DMS 273 treated with DMSO at 0.1 percent for 48 hours (cell line): ENCODE data around the gene LIN7C.

Experiments used
- DNase-seq: peaks from one replicate; lab custom pipeline; 2025; lab: John Stamatoyannopoulos, UW

Gene LIN7C

GRCh38 chr11:27507557-27508322 is 1.2 kb upstream of the LIN7C start:
- DNase-seq, result no peak

GRCh38 chr11:27505781-27506180 is 788 bp downstream of the LIN7C start:
- DNase-seq, result no peak

GRCh38 chr11:27504205-27504604 is 2.4 kb downstream of the LIN7C start:
- DNase-seq, result no peak

- no peak for DNase-seq
Observed at GRCh38 chr11:27501100-27501499, 5.5 kb downstream of the LIN7C start.

- DNase-seq, result no peak
Observed at GRCh38 chr11:27497911-27498310, 8.7 kb downstream of the LIN7C start.

- DNase-seq, result no peak
Observed at GRCh38 chr11:27497284-27497866, 9.2 kb downstream of the LIN7C start.

GRCh38 chr11:27496461-27496860 is 10.1 kb downstream of the LIN7C start:
- DNase-seq, result no peak

GRCh38 chr11:27495710-27496300 is 10.8 kb downstream of the LIN7C start:
- no peak for DNase-seq

GRCh38 chr11:27489092-27489491 is 17.5 kb downstream of the LIN7C start:
- DNase-seq, result no peak

- DNase-seq, result no peak
Observed at GRCh38 chr11:27487706-27488105, 18.9 kb downstream of the LIN7C start.

- no peak for DNase-seq
Observed at GRCh38 chr11:27485930-27486773, 20.4 kb downstream of the LIN7C start.

GRCh38 chr11:27482793-27483192 is 23.8 kb downstream of the LIN7C start:
- no peak for DNase-seq

- no peak for DNase-seq
Observed at GRCh38 chr11:27481992-27482391, 24.6 kb downstream of the LIN7C start.

GRCh38 chr11:27477831-27478230 is 28.7 kb downstream of the LIN7C start:
- no peak for DNase-seq

- no peak for DNase-seq
Observed at GRCh38 chr11:27477243-27477642, 29.3 kb downstream of the LIN7C start.

GRCh38 chr11:27475622-27476021 is 30.9 kb downstream of the LIN7C start:
- no peak for DNase-seq

GRCh38 chr11:27473017-27473406 is 33.6 kb downstream of the LIN7C start:
- no peak for DNase-seq

- peak; percentile 93 for DNase-seq
Observed at GRCh38 chr11:27472398-27473016, 34.1 kb downstream of the LIN7C start, which contains the start of gene LGR4. LGR4 (minus strand) TSS chr11:27472790; CDS start chr11:27472302, 488 bp downstream.

- no peak for DNase-seq
Observed at GRCh38 chr11:27471589-27472397, 34.8 kb downstream of the LIN7C start.

GRCh38 chr11:27470826-27471588 is 35.6 kb downstream of the LIN7C start:
- DNase-seq, result no peak
